Smooth muscle cell of the brain vasculature (primary cell): Measurements from ENCODE around the gene EXD3.

Experiments used
- DNase-seq: peaks from one replicate; pipeline ENCODE4 v3.0.0-alpha.2; 2012; ENCODE audit warnings: low read depth, low spot score

EXD3 gene

GRCh38 chr9:137432687-137433348 is 9.9 kb upstream of the EXD3 start:
- no peak for DNase-seq

- no peak for DNase-seq
These were observed 8.5 kb upstream of the EXD3 start for GRCh38 chr9:137431416-137431931.

DNA sequence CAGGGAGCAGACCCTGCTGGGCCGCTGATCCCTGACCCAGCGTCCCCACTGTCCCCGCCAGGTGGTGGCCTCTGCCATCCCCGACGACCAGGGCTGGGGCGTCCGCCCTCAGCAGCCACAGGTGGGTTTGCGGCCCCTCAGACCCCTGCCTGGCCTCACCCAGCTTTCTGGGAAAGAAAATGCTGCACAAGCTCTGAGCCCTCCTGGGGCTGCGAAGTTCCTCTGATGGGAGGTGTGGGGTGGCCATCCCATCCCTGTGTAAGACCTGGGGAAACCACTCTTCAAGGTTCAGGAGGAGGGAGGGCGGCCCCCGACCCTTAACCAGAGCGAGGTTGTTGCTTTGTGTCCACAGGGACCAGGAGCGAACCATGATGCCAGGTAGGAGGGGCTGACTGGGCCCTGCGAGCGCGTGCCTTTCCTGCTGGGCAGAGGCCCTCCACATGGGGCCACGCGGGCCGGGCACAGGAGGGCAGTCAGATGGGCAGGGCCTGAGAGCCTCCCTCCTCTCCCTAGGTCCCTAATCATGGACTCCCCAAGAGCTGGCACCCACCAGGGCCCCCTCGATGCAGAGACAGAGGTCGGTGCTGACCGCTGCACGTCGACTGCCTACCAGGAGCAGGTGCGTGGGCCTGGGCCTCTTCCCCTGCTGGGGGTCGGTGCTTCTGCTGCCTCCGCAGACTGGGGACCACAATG is 7.9 kb upstream of the EXD3 start:
- no peak for DNase-seq

DNA sequence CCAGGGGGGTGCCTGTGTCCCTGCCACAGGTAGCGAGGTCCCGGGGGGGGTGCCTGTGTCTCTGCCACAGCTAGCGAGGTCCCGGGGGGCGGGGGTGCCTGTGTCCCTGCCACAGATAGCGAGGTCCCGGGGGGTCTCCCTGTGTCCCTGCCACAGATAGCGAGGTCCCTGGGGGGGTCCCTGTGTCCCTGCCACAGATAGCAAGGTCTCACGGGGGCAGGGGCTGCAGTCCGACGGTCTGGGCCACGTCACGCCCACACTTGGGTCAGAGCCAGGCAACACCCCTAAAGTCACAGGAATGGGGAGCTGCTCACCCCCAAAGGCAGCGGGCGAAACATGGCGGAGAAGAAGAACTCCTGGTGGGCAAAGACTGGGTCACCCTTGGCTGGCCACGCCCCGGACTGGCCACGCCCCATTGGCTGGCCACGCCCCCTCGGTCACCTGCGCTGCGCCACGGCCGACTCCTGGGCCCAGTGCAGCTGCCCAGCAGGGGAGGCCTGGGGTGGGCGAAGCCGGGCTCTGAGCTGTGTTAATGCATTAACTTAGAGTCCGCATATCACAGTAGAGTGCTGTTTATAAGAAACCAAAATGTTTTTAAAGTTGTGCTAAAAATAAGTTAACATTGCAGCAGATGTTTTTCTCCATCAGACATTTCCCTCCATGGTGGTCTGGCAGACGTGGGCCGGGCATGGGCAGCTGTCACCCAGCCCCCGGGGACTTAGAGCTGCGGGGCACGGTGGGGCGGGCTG is 7.2 kb upstream of the EXD3 start:
- no peak for DNase-seq

- no peak for DNase-seq
These were observed 6.6 kb upstream of the EXD3 start for GRCh38 chr9:137429546-137429890.

- no peak for DNase-seq
These were observed 6.0 kb upstream of the EXD3 start for GRCh38 chr9:137428841-137429545.

- DNase-seq, result no peak
These were observed 5.3 kb upstream of the EXD3 start for GRCh38 chr9:137428311-137428630.

GRCh38 chr9:137427454-137428310 is 4.7 kb upstream of the EXD3 start:
- DNase-seq, result no peak

GRCh38 chr9:137426018-137426681 is 3.2 kb upstream of the EXD3 start:
- DNase-seq, result no peak

- no peak for DNase-seq
These were observed 741 bp upstream of the EXD3 start for GRCh38 chr9:137423514-137424291.

GRCh38 chr9:137421838-137422603 is 941 bp downstream of the EXD3 start:
- DNase-seq, result no peak

GRCh38 chr9:137417161-137418021 is 5.6 kb downstream of the EXD3 start:
- DNase-seq, result no peak

GRCh38 chr9:137416563-137417151 is 6.3 kb downstream of the EXD3 start:
- DNase-seq, result no peak

DNA sequence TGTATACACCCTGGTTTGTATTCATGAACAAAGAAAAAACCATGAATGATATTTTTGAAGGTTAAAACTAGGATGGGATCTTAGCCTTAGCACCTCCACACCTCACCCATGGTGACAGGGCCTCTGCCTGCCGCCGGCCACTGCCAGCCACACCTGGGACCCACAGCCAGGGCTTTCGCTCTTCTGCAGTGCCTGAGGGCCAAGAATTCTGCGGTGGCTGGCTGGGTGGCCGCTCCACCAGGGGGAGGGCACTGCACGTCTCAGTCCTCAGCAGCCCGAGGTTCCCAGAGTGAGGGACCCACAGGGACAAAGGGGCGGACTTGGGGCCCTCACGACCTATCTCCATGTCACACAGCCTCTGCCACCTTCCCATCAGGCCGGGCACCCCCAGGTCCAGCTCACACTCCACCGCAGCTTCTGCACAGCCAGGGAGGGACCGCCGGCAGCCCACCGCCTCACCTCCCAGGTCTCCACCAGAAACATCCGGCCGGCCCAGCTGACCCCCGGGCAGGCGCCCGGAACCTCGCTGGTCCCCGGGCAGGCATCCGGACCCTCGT is 6.9 kb downstream of the EXD3 start:
- no peak for DNase-seq

DNA sequence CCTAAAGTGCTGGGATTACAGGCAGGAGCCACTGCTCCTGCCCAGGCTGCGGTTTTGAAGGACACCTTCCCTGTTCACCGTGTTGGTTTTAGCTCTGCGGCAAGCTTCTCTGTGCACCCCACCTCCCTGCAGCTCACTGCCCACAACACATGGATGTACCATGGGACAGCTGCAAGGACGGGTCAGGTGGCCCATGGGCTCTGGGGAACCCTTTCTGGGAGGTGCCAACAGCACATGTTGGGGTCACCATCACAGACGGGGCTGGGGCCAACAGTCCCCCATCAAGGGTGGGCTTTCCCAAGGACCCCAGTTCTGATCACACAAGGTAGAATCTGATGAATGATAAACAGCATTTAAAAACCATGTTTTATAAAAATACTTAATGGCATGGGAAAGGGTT is 7.5 kb downstream of the EXD3 start:
- DNase-seq, result no peak

GRCh38 chr9:137412431-137412830 is 10.5 kb downstream of the EXD3 start:
- no peak for DNase-seq

GRCh38 chr9:137411645-137412380 is 11.1 kb downstream of the EXD3 start:
- peak; percentile 56 for DNase-seq
